IMR-90 (cell line): Measurements from ENCODE around the gene SLC2A13. TPM values are rescaled to one million over a fixed set of nuclear protein-coding genes. Genes with fewer than 3 reads are reported as not detected.

Source experiments
- ATAC-seq: fragments of 200-7000 bp; cut with Tn5 transposase; 2 replicates; pipeline ENCODE4 v1.9.1; 2020; ENCODE audit warnings: low read depth, mild to moderate bottlenecking, moderate library complexity
- BruUV-seq: library from RNA; stranded (reverse); fragments of 400-500 nt; replicated peaks from 2 replicates; lab custom pipeline; 2021; lab: Mats Ljungman, UMichigan
- CTCF ChIA-PET: fragments of 300-600 bp; formaldehyde crosslinking; extraction: SDS; loops from one replicate; lab custom pipeline; 2021; ENCODE audit warnings: antibody characterized with exemption; lab: Yijun Ruan, JAX
- POLR2A ChIA-PET: fragments of 300-600 bp; sonication (Branson Sonifier 250); formaldehyde crosslinking; loops from one replicate; lab custom pipeline; 2022; ENCODE audit warnings: antibody characterized with exemption; ENCODE audit not compliant: unreplicated experiment; lab: Charles Lee
- DNase-seq: peaks from one replicate; pipeline ENCODE4 v3.0.0; 2013
- H2AFZ ChIP-seq: replicated peaks from 2 replicates; pipeline ENCODE3; 2013; ENCODE audit warnings: low read length, mild to moderate bottlenecking; ENCODE audit not compliant: poor library complexity
- H2AK5ac ChIP-seq: 2 replicates; pipeline ENCODE4 v1.6.1; 2013; ENCODE audit warnings: low read depth, low read length, inconsistent platforms
- H2AK9ac ChIP-seq: replicated peaks from 2 replicates; pipeline ENCODE3; 2013; ENCODE audit warnings: mild to moderate bottlenecking, low read depth, low read length, moderate library complexity; ENCODE audit not compliant: poor library complexity
- H2BK120ac ChIP-seq: 2 replicates; pipeline ENCODE4 v1.6.1; 2013; ENCODE audit warnings: low read depth, low read length, inconsistent platforms
- H2BK15ac ChIP-seq: 3 replicates; pipeline ENCODE4 v1.6.1; 2013; ENCODE audit warnings: low read depth, low read length, inconsistent platforms
- H2BK20ac ChIP-seq: 2 replicates; pipeline ENCODE4 v1.6.1; 2013; ENCODE audit warnings: low read depth, mild to moderate bottlenecking, inconsistent platforms, low read length, moderate library complexity
- H2BK5ac ChIP-seq: 2 replicates; pipeline ENCODE4 v1.6.1; 2013; ENCODE audit warnings: mild to moderate bottlenecking, low read depth, low read length, inconsistent platforms; ENCODE audit not compliant: poor library complexity, severe bottlenecking
- H3K14ac ChIP-seq: replicated peaks from 2 replicates; pipeline ENCODE4 v1.6.1; 2013; ENCODE audit warnings: low read depth, low read length, inconsistent platforms
- H3K18ac ChIP-seq: 2 replicates; pipeline ENCODE4 v1.6.1; 2013; ENCODE audit warnings: low read depth, low read length, control low read depth
- H3K23ac ChIP-seq: 2 replicates; pipeline ENCODE4 v1.6.1; 2013; ENCODE audit warnings: low read depth, low read length, inconsistent platforms
- H3K27ac ChIP-seq: 2 replicates; pipeline ENCODE4 v1.5.1; 2013; ENCODE audit warnings: mild to moderate bottlenecking, control low read depth, low read length; ENCODE audit not compliant: insufficient read depth
- H3K27me3 ChIP-seq: 2 replicates; pipeline ENCODE4 v1.6.1; 2013; ENCODE audit warnings: low read length; ENCODE audit not compliant: control insufficient read depth, insufficient read depth
- H3K36me3 ChIP-seq: 2 replicates; pipeline ENCODE4 v1.6.1; 2013; ENCODE audit warnings: low read length, mixed read lengths; ENCODE audit not compliant: control insufficient read depth, insufficient read depth
- H3K4ac ChIP-seq: 2 replicates; pipeline ENCODE4 v1.6.1; 2013; ENCODE audit warnings: low read depth, low read length, inconsistent platforms
- H3K4me1 ChIP-seq: 2 replicates; pipeline ENCODE4 v1.6.1; 2013; ENCODE audit warnings: low read length, mixed read lengths; ENCODE audit not compliant: control insufficient read depth, insufficient read depth
- H3K4me2 ChIP-seq: 2 replicates; pipeline ENCODE4 v1.6.1; 2013; ENCODE audit warnings: low read depth, mild to moderate bottlenecking, control low read depth, low read length, moderate library complexity
- H3K4me3 ChIP-seq: 2 replicates; pipeline ENCODE4 v1.5.1; 2013; ENCODE audit warnings: low read depth, mild to moderate bottlenecking, control low read depth, low read length, moderate library complexity; ENCODE audit not compliant: insufficient read depth
- H3K56ac ChIP-seq: 2 replicates; pipeline ENCODE4 v1.6.1; 2013; ENCODE audit warnings: low read length, inconsistent platforms; ENCODE audit not compliant: insufficient read depth; ENCODE audit errors: extremely low read depth
- H3K79me1 ChIP-seq, 2 experiments: 2 replicates each; pipeline ENCODE4 v1.6.1; 2013; ENCODE audit warnings: low read length in 2 of 2, inconsistent platforms in 1 of 2, low read depth in 1 of 2
- H3K9ac ChIP-seq: 2 replicates; pipeline ENCODE4 v1.6.1; 2013; ENCODE audit warnings: low read depth, low read length, control low read depth
- H3K9me1 ChIP-seq: 2 replicates; pipeline ENCODE4 v1.6.1; 2013; ENCODE audit warnings: low read length, inconsistent platforms; ENCODE audit not compliant: insufficient read depth
- H3K9me3 ChIP-seq: 2 replicates; pipeline ENCODE4 v1.6.1; 2013; ENCODE audit warnings: low read length; ENCODE audit not compliant: control insufficient read depth, insufficient read depth
- H4K20me1 ChIP-seq: 2 replicates; pipeline ENCODE4 v1.6.1; 2013; ENCODE audit warnings: low read length, inconsistent platforms; ENCODE audit not compliant: insufficient read depth
- H4K5ac ChIP-seq: 2 replicates; pipeline ENCODE4 v1.6.1; 2013; ENCODE audit warnings: mild to moderate bottlenecking, low read depth, low read length, control low read depth
- H4K8ac ChIP-seq, 2 experiments: 2 replicates each; pipeline ENCODE4 v1.6.1; 2013; ENCODE audit warnings: low read depth in 2 of 2, low read length in 2 of 2, control low read depth in 1 of 2, inconsistent platforms in 1 of 2
- H4K91ac ChIP-seq: 2 replicates; pipeline ENCODE4 v1.6.1; 2013; ENCODE audit warnings: low read depth, low read length, inconsistent platforms; ENCODE audit not compliant: insufficient read depth
- FOS ChIP-seq: fragments of 150-350 bp; IDR thresholded peaks from 2 replicates; pipeline ENCODE4 v1.6.1; 2016; ENCODE audit warnings: low read depth, low read length
- NFE2L2 ChIP-seq: fragments of 150-350 bp; IDR thresholded peaks from 2 replicates; pipeline ENCODE4 v1.6.1; 2016; ENCODE audit warnings: low read depth, mild to moderate bottlenecking, low read length
- WGBS, 2 experiments: methylation state at CpG; one replicate each; pipeline versions ENCODE4 v1.1.5 to v1.1.7; 2013; ENCODE audit warnings: missing lambda C conversion rate in 2 of 2; ENCODE audit not compliant: insufficient read length in 1 of 2; ENCODE audit errors: extremely low coverage in 2 of 2; 5-methylcytosine and 5-hydroxymethylcytosine counted together
- dilution Hi-C: fragments of 300-500 bp; cut with HindIII; formaldehyde crosslinking; loops from one replicate; pipeline ENCODE4 v1.14.3; 2018; ENCODE audit warnings: low sequenced_read_pairs; ENCODE audit not compliant: unreplicated experiment
- in situ Hi-C: fragments of 300-500 bp; cut with MboI; formaldehyde crosslinking; loops from 3 replicates; pipeline ENCODE4 v1.14.3; 2019; ENCODE audit warnings: low sequenced_read_pairs, inconsistent platforms, mixed read lengths
- intact Hi-C: fragments of 100-400 bp; cut with micrococcal nuclease; formaldehyde crosslinking; loops from 2 replicates; pipeline ENCODE4 v1.10.0; 2022
- polyA plus RNA-seq, 3 experiments: library from polyadenylated mRNA; depleted of rRNA; stranded (reverse); fragments of >200 nt; gene quantifications; 2 replicates each; pipeline ENCODE4 v1.2.3, GENCODE V29; 2012; ENCODE audit warnings: low replicate concordance in 1 of 3
- total RNA-seq: library from RNA; depleted of rRNA; stranded (reverse); fragments of >200 nt; gene quantifications from 2 replicates; pipeline ENCODE4 v1.2.3, GENCODE V29; 2012

Gene SLC2A13
- total and polyA plus RNA-seq, 2 of the 4 experiments (the other 2 are of a cell fraction) = 1.5 to 3.9 TPM

- 0 out of 2 replicates have a peak, but pooled peaks have one; percentile 20 for TF ChIP-seq FOS
- TF ChIP-seq NFE2L2 = no peak
- Histone ChIP-seq H4K8ac (no peak overlapping the region), H3K9ac (no peak overlapping the region), H2BK120ac (no peak overlapping the region), H4K91ac (no peak overlapping the region), H2AK5ac (no peak overlapping the region), H3K27ac (no peak overlapping the region), H4K5ac (no peak overlapping the region), H3K4me1 (no peaks in the 10 kb centered on the region), H4K20me1 (no peaks in the 10 kb centered on the region), H3K14ac (no peak overlapping the region), H3K9me3 (no peaks in the 10 kb centered on the region), H2AK9ac (no peak overlapping the region), H3K4me2 (no peak overlapping the region), H3K56ac (no peak overlapping the region), H3K36me3 (no peaks in the 10 kb centered on the region), H3K4me3 (no peak overlapping the region), H2BK20ac (no peak overlapping the region), H3K18ac (no peak overlapping the region), H2BK5ac (no peak overlapping the region), H2BK15ac (no peak overlapping the region), H2AFZ (no peak overlapping the region), H3K79me1 (no peaks in the 10 kb centered on the region), H3K23ac (no peak overlapping the region), H3K4ac (no peak overlapping the region), H3K27me3 (no peaks in the 10 kb centered on the region), H3K9me1 (no peaks in the 10 kb centered on the region)
- ChIA-PET POLR2A (no interaction called here), CTCF (no interaction called here)
- ATAC-seq (peak; percentile 81), DNase-seq (peak; percentile 44)
- intact Hi-C loops (no loop called here), in situ Hi-C loops (no loop called here), dilution Hi-C loops (no loop called here)
- no TSS peak for BruUV-seq
- WGBS, 2 experiments = no CpG with 5 or more reads among the region's 1 CpG
Measured at GRCh38 chr12:39935275-39935674, 170.6 kb downstream of the SLC2A13 start.
